GM12878 (cell line): ENCODE data around the gene DNAJC6. TPM values are rescaled to one million over a fixed set of nuclear protein-coding genes. Genes with fewer than 3 reads are reported as not detected.
A peak's percentile ranks its signal among the peaks of the same experiment; 100 is the strongest.

ENCODE experiments used
- BCLAF1 ChIP-seq: fragments of 450-650 bp; IDR thresholded peaks from 2 replicates; pipeline ENCODE4 v1.6.1; 2017; ENCODE audit warnings: antibody characterized with exemption, mild to moderate bottlenecking, moderate library complexity
- CREB1 ChIP-seq: IDR thresholded peaks from 2 replicates; pipeline ENCODE4 v1.6.1; 2012; ENCODE audit warnings: low read depth, mild to moderate bottlenecking, inconsistent platforms
- CTCF ChIP-seq, 3 experiments: IDR thresholded peaks in 2 of 3; conservative IDR thresholded peaks in 1 of 3; 2 replicates each; pipeline ENCODE4 v1.5.1; 2011; ENCODE audit warnings: low read depth in 3 of 3, low read length in 3 of 3, mild to moderate bottlenecking in 3 of 3, control low read depth in 2 of 3, moderate library complexity in 2 of 3, inconsistent platforms in 1 of 3, mixed read lengths in 1 of 3; ENCODE audit not compliant: control insufficient read depth in 2 of 3, insufficient read depth in 1 of 3; ENCODE audit errors: extremely low read depth in 1 of 3
- E2F4 ChIP-seq: IDR thresholded peaks from 2 replicates; pipeline ENCODE4 v1.6.1; 2012; ENCODE audit warnings: low read depth, low read length, improper control_type of control experiment
- E2F8 ChIP-seq: fragments of 450-650 bp; IDR thresholded peaks from 2 replicates; pipeline ENCODE4 v1.6.1; 2018; ENCODE audit warnings: mild to moderate bottlenecking, low read depth, moderate library complexity; ENCODE audit not compliant: partially characterized antibody
- EED ChIP-seq: sonication (generic); IDR thresholded peaks from 2 replicates; pipeline ENCODE4 v1.6.1; 2016; ENCODE audit warnings: antibody characterized with exemption, low read depth
- GATAD2B ChIP-seq: fragments of 450-650 bp; conservative IDR thresholded peaks from 2 replicates; pipeline ENCODE4 v1.6.1; 2017; ENCODE audit warnings: low read depth, mild to moderate bottlenecking, moderate library complexity
- IRF3 ChIP-seq: fragments of 450-650 bp; IDR thresholded peaks from 2 replicates; pipeline ENCODE4 v1.6.1; 2014; ENCODE audit warnings: mild to moderate bottlenecking
- KDM1A ChIP-seq: fragments of 200-600 bp; sonication (generic); IDR thresholded peaks from 2 replicates; pipeline ENCODE4 v1.6.1; 2016; ENCODE audit warnings: borderline replicate concordance
- MXI1 ChIP-seq: fragments of 150-350 bp; IDR thresholded peaks from 2 replicates; pipeline ENCODE4 v1.6.1; 2011; ENCODE audit warnings: low read depth, mild to moderate bottlenecking, inconsistent platforms, low read length, improper control_type of control experiment
- NBN ChIP-seq: fragments of 450-650 bp; IDR thresholded peaks from 2 replicates; pipeline ENCODE4 v1.6.1; 2016
- PAX5 ChIP-seq: IDR thresholded peaks from 2 replicates; pipeline ENCODE4 v1.6.1; 2011; ENCODE audit warnings: low read depth, low read length, borderline replicate concordance
- POU2F2 ChIP-seq: IDR thresholded peaks from 3 replicates; pipeline ENCODE4 v1.6.1; 2011; ENCODE audit warnings: low read depth, mild to moderate bottlenecking, low read length, borderline replicate concordance
- SIX5 ChIP-seq: IDR thresholded peaks from 2 replicates; pipeline ENCODE4 v1.6.1; 2011; ENCODE audit warnings: mild to moderate bottlenecking, low read depth, low read length, moderate library complexity; ENCODE audit not compliant: severe bottlenecking
- SMARCA5 ChIP-seq: fragments of 450-650 bp; IDR thresholded peaks from 2 replicates; pipeline ENCODE4 v1.6.1; 2017; ENCODE audit warnings: mild to moderate bottlenecking
- SREBF2 ChIP-seq: IDR thresholded peaks from 2 replicates; pipeline ENCODE4 v1.6.1; 2012; ENCODE audit warnings: mild to moderate bottlenecking, low read length
- USF1 ChIP-seq: IDR thresholded peaks from 2 replicates; pipeline ENCODE4 v1.6.1; 2011; ENCODE audit warnings: borderline replicate concordance, low read depth, mild to moderate bottlenecking, moderate library complexity, mixed read lengths, low read length; ENCODE audit not compliant: insufficient read depth; ENCODE audit errors: extremely low read length
- ZSCAN29 ChIP-seq: fragments of 450-650 bp; IDR thresholded peaks from 2 replicates; pipeline ENCODE4 v1.6.1; 2017; ENCODE audit warnings: mild to moderate bottlenecking, moderate library complexity
- polyA plus RNA-seq, 11 experiments: library from polyadenylated mRNA; depleted of rRNA in 4 of 11; unstranded in 6 of 11; stranded (reverse) in 5 of 11; fragments of >200 nt; fragmentation: Nextera tagmentation in 4 of 11; fragmentation: Illumina TruSeq in 1 of 11; extraction: Ambion mirVana in 4 of 11; extraction: Trizol in 1 of 11; gene quantifications; 1 replicate in 1 of 11; 2 replicates in 10 of 11; pipeline versions ENCODE4 v1.2.1 to v1.2.3, GENCODE V29; 2011 to 2016; ENCODE audit warnings: inconsistent platforms in 2 of 11, missing spikeins in 2 of 11, low read depth in 1 of 11
- total RNA-seq, 4 experiments: library from RNA; depleted of rRNA in 3 of 4; stranded (reverse); fragments of >200 nt in 3 of 4; fragmentation: Illumina TruSeq in 1 of 4; extraction: Trizol in 1 of 4; gene quantifications; 2 replicates each; pipeline versions ENCODE4 v1.2.1 to v1.2.3, GENCODE V29; 2013 to 2021

The DNAJC6 gene
- total and polyA plus RNA-seq, 10 of the 15 experiments (the other 5 are each of a cell fraction or from before 2014, with no cell fraction given), result 0.08 to 4.3 (median 2.7) TPM

GRCh38 chr1:65419681-65420589 is 110.6 kb downstream of the DNAJC6 start (continued):
- TF ChIP-seq CTCF (IDR thresholded peaks at IDR 0.05 in 2 of 3, conservative IDR thresholded peaks at IDR 0.05 in 1 of 3; ENCODE audit: control insufficient read depth in 2 of 3, extremely low read depth in 1 of 3, insufficient read depth in 1 of 3, low read depth in 3 of 3, low read length in 3 of 3) (no peak), BCLAF1 (no peak), GATAD2B (no peak), KDM1A (no peak), CREB1 (no peak), NBN (peak; percentile 86), EED (peak; percentile 51; the same call in 1 of the 2 replicates), POU2F2 (peak; percentile 77; the same call in 1 of the 3 replicates), E2F8 (no peak), SMARCA5 (0 out of 2 replicates have a peak, but pooled peaks have one; percentile 17), USF1 (no peak), E2F4 (no peak), SREBF2 (no peak), SIX5 (no peak), PAX5 (no peak), IRF3 (no peak), MXI1 (no peak; the same call in 1 of the 2 replicates), ZSCAN29 (no peak)
